CD8-positive, alpha-beta memory T cell (primary cell): ENCODE measurements around the gene FIGNL2. TPM values are rescaled to one million over a fixed set of nuclear protein-coding genes. Genes with fewer than 3 reads are reported as not detected.

Source experiments
- CTCF ChIA-PET: fragments of 350-600 bp; sonication (Branson Sonifier 250); formaldehyde crosslinking; loops from one replicate; lab custom pipeline; 2021; ENCODE audit warnings: antibody characterized with exemption; lab: Charles Lee
- POLR2A ChIA-PET: fragments of 350-600 bp; sonication (Branson Sonifier 250); formaldehyde crosslinking; loops from one replicate; lab custom pipeline; 2021; ENCODE audit warnings: antibody characterized with exemption; lab: Charles Lee
- DNase-seq, 5 donors: peaks; one replicate each; pipeline versions ENCODE4 v3.0.0 to v3.0.0-alpha.2; 2020 to 2022; ENCODE audit warnings: mixed read lengths in 1 of 5
- H3K27ac ChIP-seq: one replicate; pipeline ENCODE4 v1.7.0; 2013; ENCODE audit warnings: low read depth, mild to moderate bottlenecking, low read length, moderate library complexity
- H3K27me3 ChIP-seq: 2 replicates; pipeline ENCODE4 v1.7.0; 2013; ENCODE audit warnings: low read length, mild to moderate bottlenecking; ENCODE audit not compliant: insufficient read depth, poor library complexity, severe bottlenecking
- H3K36me3 ChIP-seq: 2 replicates; pipeline ENCODE4 v1.7.0; 2013; ENCODE audit warnings: mild to moderate bottlenecking, low read length, moderate library complexity; ENCODE audit not compliant: insufficient read depth
- H3K4me1 ChIP-seq: 2 replicates; pipeline ENCODE4 v1.7.0; 2013; ENCODE audit warnings: mild to moderate bottlenecking, low read length, moderate library complexity; ENCODE audit not compliant: insufficient read depth
- H3K4me3 ChIP-seq: 2 replicates; pipeline ENCODE4 v1.7.0; 2013; ENCODE audit warnings: mild to moderate bottlenecking, low read length
- H3K9me3 ChIP-seq: 2 replicates; pipeline ENCODE4 v1.7.0; 2013; ENCODE audit warnings: mild to moderate bottlenecking, low read length
- H3K27ac Mint-ChIP-seq, 8 donors: one replicate each; pipeline ENCODE4 v1.8.0; 2020 to 2021; ENCODE audit warnings: mixed read lengths in 8 of 8, mild to moderate bottlenecking in 6 of 8, inconsistent platforms in 3 of 8, moderate library complexity in 3 of 8
- H3K27me3 Mint-ChIP-seq, 2 donors: one replicate each; pipeline ENCODE4 v1.8.0; 2020 to 2021; ENCODE audit warnings: mixed read lengths in 2 of 2, mild to moderate bottlenecking in 1 of 2, moderate library complexity in 1 of 2
- H3K36me3 Mint-ChIP-seq, 3 donors: one replicate each; pipeline ENCODE4 v1.8.0; 2020 to 2021; ENCODE audit warnings: mixed read lengths in 3 of 3, inconsistent platforms in 1 of 3, mild to moderate bottlenecking in 1 of 3
- H3K4me1 Mint-ChIP-seq, 3 donors: one replicate each; pipeline ENCODE4 v1.8.0; 2020 to 2021; ENCODE audit warnings: mixed read lengths in 3 of 3, inconsistent platforms in 1 of 3, mild to moderate bottlenecking in 1 of 3
- H3K4me3 Mint-ChIP-seq, 7 donors: one replicate each; pipeline ENCODE4 v1.8.0; 2020 to 2021; ENCODE audit warnings: mixed read lengths in 7 of 7, mild to moderate bottlenecking in 6 of 7, moderate library complexity in 4 of 7, inconsistent platforms in 2 of 7
- H3K9me3 Mint-ChIP-seq, 5 donors: one replicate each; pipeline ENCODE4 v1.8.0; 2020 to 2022; ENCODE audit warnings: mixed read lengths in 5 of 5, mild to moderate bottlenecking in 3 of 5, moderate library complexity in 2 of 5, inconsistent platforms in 1 of 5
- polyA plus RNA-seq: library from polyadenylated mRNA; unstranded; fragments of 300-500 nt; fragmentation: Illumina TruSeq; gene quantifications from one replicate; pipeline ENCODE4 v1.2.3, GENCODE V29; 2021
- total RNA-seq, 2 experiments: library from RNA; stranded (reverse); gene quantifications; one replicate each; pipeline ENCODE4 v1.2.3, GENCODE V29; 2021

Gene FIGNL2
- total and polyA plus RNA-seq, 3 experiments from 2014 or later, result 0.12 to 0.70 (median 0.42) TPM

DNA sequence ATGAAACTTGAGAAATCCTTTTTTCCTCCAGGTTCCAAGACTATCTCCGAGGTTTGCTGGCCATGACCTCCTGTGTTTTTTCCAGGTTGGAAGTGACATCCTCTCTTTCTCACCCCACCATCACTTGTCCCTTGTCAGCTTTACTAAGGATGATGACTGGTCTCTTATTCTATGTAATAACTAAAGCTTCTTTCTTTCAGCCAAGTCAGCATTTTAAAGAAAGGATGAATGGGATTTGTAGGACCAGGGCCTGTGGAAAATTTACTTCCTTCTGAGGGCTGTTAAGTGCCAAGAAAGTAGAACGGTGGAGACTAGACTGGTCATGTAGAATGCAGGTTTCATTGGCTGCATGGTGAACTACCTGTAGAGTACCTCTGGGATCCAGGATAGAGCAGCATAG, 73.6 kb downstream of the FIGNL2 start:
- no peaks in the 10 kb centered on the region for H3K27me3 ChIP-seq
- Mint-ChIP-seq H3K9me3 (peaks cover 0 to 2% (median 0%) of the 10 kb centered on the region in 5 donors), H3K4me3 (no peak overlapping the region), H3K27ac (no peak overlapping the region), H3K27me3 (peaks cover 3 to 4% of the 10 kb centered on the region in 2 donors), H3K4me1 (no peaks in the 10 kb centered on the region), H3K36me3 (peaks cover 0 to 4% (median 0%) of the 10 kb centered on the region in 3 donors)
- no peaks in the 10 kb centered on the region for H3K9me3 ChIP-seq
- no peak overlapping the region for H3K27ac ChIP-seq
- H3K4me3 ChIP-seq, result no peak overlapping the region
- POLR2A ChIA-PET, result no interaction called here
- no peaks in the 10 kb centered on the region for H3K4me1 ChIP-seq
- DNase-seq, result no peak
- no peaks in the 10 kb centered on the region for H3K36me3 ChIP-seq
- CTCF ChIA-PET, result no interaction called here

DNA sequence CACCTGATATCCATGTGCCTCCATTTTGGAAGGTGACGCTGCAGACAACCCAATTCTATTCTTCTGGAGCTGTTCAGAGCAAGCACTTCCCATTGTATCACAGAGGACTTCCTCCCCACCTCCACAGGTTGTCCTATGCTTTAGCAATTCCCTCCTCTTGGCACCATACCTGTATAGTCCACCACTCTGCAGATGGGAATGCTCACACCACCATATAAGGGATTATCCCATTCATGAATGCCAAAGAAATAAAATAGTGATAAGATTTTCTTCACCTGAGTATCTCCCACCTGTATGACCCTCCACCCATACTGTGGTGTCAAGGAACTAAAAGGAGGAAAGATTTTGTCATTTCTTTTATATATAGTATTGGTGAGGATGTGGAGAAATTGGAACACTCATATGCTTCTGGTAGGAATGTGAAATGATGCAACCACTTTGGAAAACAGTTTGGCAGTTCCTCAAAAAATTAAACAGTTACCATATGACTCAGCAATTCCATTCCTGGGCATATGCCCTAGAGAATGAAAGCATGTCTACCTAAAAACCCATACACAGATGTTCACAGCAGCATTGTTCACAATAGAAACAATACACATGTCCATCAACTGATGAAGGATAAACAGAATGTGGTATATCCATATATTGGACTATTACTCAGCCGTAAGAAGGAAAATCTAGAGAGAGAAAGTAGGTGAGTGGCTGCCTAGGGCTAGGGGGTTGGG, 75.2 kb downstream of the FIGNL2 start:
- POLR2A ChIA-PET, result no interaction called here
- Mint-ChIP-seq H3K4me1 (no peaks in the 10 kb centered on the region), H3K27me3 (peaks cover 3 to 4% of the 10 kb centered on the region in 2 donors), H3K9me3 (peaks cover 0 to 2% (median 0%) of the 10 kb centered on the region in 5 donors), H3K36me3 (peaks cover 0 to 4% (median 0%) of the 10 kb centered on the region in 3 donors), H3K27ac (no peak overlapping the region), H3K4me3 (no peak overlapping the region)
- Histone ChIP-seq H3K27me3 (no peaks in the 10 kb centered on the region), H3K27ac (no peak overlapping the region), H3K36me3 (no peaks in the 10 kb centered on the region), H3K4me3 (no peak overlapping the region), H3K9me3 (no peaks in the 10 kb centered on the region), H3K4me1 (no peaks in the 10 kb centered on the region)
- CTCF ChIA-PET, result no interaction called here
- no peak for DNase-seq

DNA sequence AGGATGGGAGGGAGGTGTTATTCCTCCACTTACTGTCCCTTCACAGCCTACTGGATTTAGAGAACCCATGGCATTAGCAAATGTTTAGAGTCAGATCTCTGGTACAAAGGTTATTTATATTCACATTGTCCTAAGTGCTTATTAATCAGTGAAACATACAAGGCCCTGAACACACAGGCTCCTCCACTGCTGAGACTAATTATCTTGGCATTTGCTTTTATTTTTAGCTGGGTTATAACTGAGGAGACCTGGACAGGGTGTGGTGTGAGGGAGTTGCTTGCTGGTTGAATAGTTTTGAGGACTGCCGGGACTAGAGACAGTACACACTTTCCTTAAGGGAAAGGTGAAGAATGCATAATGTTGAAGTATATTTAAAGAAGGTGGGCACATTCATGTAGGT, 77.5 kb downstream of the FIGNL2 start:
- Mint-ChIP-seq H3K36me3 (peaks cover 0 to 3% (median 0%) of the 10 kb centered on the region in 3 donors), H3K4me1 (no peaks in the 10 kb centered on the region), H3K4me3 (no peak overlapping the region), H3K27me3 (peaks cover 3 to 4% of the 10 kb centered on the region in 2 donors), H3K27ac (no peak overlapping the region), H3K9me3 (peaks cover 0 to 2% (median 0%) of the 10 kb centered on the region in 5 donors)
- no peaks in the 10 kb centered on the region for H3K4me1 ChIP-seq
- no peaks in the 10 kb centered on the region for H3K27me3 ChIP-seq
- no peaks in the 10 kb centered on the region for H3K9me3 ChIP-seq
- H3K27ac ChIP-seq, result no peak overlapping the region
- no peak overlapping the region for H3K4me3 ChIP-seq
- POLR2A ChIA-PET, result no interaction called here
- CTCF ChIA-PET, result no interaction called here
- no peaks in the 10 kb centered on the region for H3K36me3 ChIP-seq
- DNase-seq, result no peak

Other genes starting within 250 kb of the FIGNL2 start
- not detected for gene ANKRD33, start 39.4 kb upstream of the FIGNL2 start, total RNA-seq
- not detected for gene ANKRD33, start 39.4 kb upstream of the FIGNL2 start, polyA plus RNA-seq
- gene ACVRL1, start 58.8 kb upstream of the FIGNL2 start, total RNA-seq, result under 1 TPM in 1 of 2 experiments, not detected in 1; 0.07 TPM
- gene ACVRL1, start 58.8 kb upstream of the FIGNL2 start, polyA plus RNA-seq, result not detected
- 1 to 10 TPM; 7.8 to 8.7 TPM for gene ACVR1B, start 103.0 kb upstream of the FIGNL2 start, total RNA-seq
- gene ACVR1B, start 103.0 kb upstream of the FIGNL2 start, polyA plus RNA-seq, result 1.3 TPM
- gene TAMALIN, start 158.2 kb upstream of the FIGNL2 start, total RNA-seq, result 1 to 10 TPM; 7.3 to 8.4 TPM
- 1.4 TPM for gene TAMALIN, start 158.2 kb upstream of the FIGNL2 start, polyA plus RNA-seq
- 10 to 100 TPM; 20.4 to 23.4 TPM for gene NR4A1, start 202.7 kb upstream of the FIGNL2 start, total RNA-seq
- gene NR4A1, start 202.7 kb upstream of the FIGNL2 start, polyA plus RNA-seq, result 0.84 TPM
- gene ATG101, start 221.3 kb upstream of the FIGNL2 start, total RNA-seq, result 10 to 100 TPM; 49.7 to 56.2 TPM
- gene ATG101, start 221.3 kb upstream of the FIGNL2 start, polyA plus RNA-seq, result 25.5 TPM
- not detected for gene SMIM41, start 231.0 kb upstream of the FIGNL2 start, total RNA-seq
- not detected for gene SMIM41, start 231.0 kb upstream of the FIGNL2 start, polyA plus RNA-seq